ENCODE results near the gene NRXN3. TPM values are rescaled to one million over a fixed set of nuclear protein-coding genes. Genes with fewer than 3 reads are reported as not detected.

The NRXN3 gene
- total and polyA plus RNA-seq, 2 of the 4 experiments (the other 2 are of a cell fraction), result 4.8 to 25.1 TPM

DNA sequence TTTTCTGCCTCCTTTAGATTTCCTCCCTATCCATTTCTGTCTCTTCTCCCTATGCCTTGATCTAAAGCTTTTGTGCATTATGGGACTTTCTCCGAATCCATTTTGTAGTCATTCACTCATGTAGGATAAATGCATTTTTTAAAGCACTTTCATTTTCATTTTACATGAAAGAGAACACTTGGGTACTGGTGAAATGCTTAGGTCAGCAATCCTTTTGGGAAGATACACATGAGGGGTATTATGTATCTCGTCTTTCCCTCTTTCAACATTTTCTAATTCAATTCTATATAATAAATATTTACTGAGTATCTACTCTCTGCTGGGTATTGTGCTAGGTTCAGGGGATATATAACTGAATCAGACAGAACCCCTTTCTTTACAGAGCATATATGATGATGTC, 577.6 kb downstream of the NRXN3 start:
- no peak overlapping the region for H4K91ac ChIP-seq (ENCODE audit: insufficient read depth, low read depth, low read length)
- DNase-seq (no peak), ATAC-seq (ENCODE audit: low read depth) (no peak)
- no peak overlapping the region for H3K4ac ChIP-seq (ENCODE audit: low read depth, low read length)
- H3K9ac ChIP-seq (ENCODE audit: low read depth, low read length), result no peak overlapping the region
- no peak overlapping the region for H2BK120ac ChIP-seq (ENCODE audit: low read depth, low read length)
- H3K4me2 ChIP-seq (ENCODE audit: low read depth, low read length), result no peak overlapping the region
- no peak overlapping the region for H4K5ac ChIP-seq (ENCODE audit: low read depth, low read length)
- no peak overlapping the region for H2AFZ ChIP-seq (replicated peaks; ENCODE audit: low read length, poor library complexity)
- H2AK9ac ChIP-seq (replicated peaks; ENCODE audit: low read depth, low read length, poor library complexity), result no peak overlapping the region
- H3K27ac ChIP-seq (ENCODE audit: insufficient read depth, low read length), result no peak overlapping the region
- BruUV-seq (replicated peaks), result no TSS peak
- H4K20me1 ChIP-seq (ENCODE audit: insufficient read depth, low read length), result no peaks in the 10 kb centered on the region
- intact Hi-C loops (cut with micrococcal nuclease) (no loop called here), in situ Hi-C loops (cut with MboI; ENCODE audit: low sequenced_read_pairs) (no loop called here), dilution Hi-C loops (cut with HindIII; ENCODE audit: low sequenced_read_pairs, unreplicated experiment) (no loop called here)
- no peak overlapping the region for H3K14ac ChIP-seq (replicated peaks; ENCODE audit: low read depth, low read length)
- POLR2A ChIA-PET (ENCODE audit: unreplicated experiment), result no interaction called here
- H3K18ac ChIP-seq (ENCODE audit: low read depth, low read length), result no peak overlapping the region
- no peaks in the 10 kb centered on the region for H3K4me1 ChIP-seq (ENCODE audit: control insufficient read depth, insufficient read depth, low read length)
- peak; percentile 96 for TF ChIP-seq MAFK (IDR thresholded peaks at IDR 0.05; ENCODE audit: low read depth, low read length)
- TF ChIP-seq, protein P1, sequence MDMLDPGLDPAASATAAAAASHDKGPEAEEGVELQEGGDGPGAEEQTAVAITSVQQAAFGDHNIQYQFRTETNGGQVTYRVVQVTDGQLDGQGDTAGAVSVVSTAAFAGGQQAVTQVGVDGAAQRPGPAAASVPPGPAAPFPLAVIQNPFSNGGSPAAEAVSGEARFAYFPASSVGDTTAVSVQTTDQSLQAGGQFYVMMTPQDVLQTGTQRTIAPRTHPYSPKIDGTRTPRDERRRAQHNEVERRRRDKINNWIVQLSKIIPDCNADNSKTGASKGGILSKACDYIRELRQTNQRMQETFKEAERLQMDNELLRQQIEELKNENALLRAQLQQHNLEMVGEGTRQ (IDR thresholded peaks at IDR 0.05; ENCODE audit: low read depth, low read length), result no peak
- TF ChIP-seq NFE2L2 (IDR thresholded peaks at IDR 0.05; ENCODE audit: low read depth, low read length), result no peak
- TF ChIP-seq MAZ (IDR thresholded peaks at IDR 0.05; ENCODE audit: borderline replicate concordance, low read depth, low read length), result no peak
- no CpG with 5 or more reads among the region's 2 CpGs for WGBS, 2 experiments (ENCODE audit: extremely low coverage in 2 of 2, insufficient read length in 1 of 2)
- H3K36me3 ChIP-seq (ENCODE audit: control insufficient read depth, insufficient read depth, low read length), result no peaks in the 10 kb centered on the region
- no peak overlapping the region for H3K4me3 ChIP-seq (ENCODE audit: insufficient read depth, low read depth, low read length)
- no peak overlapping the region for H3K56ac ChIP-seq (ENCODE audit: extremely low read depth, insufficient read depth, low read length)
- no peaks in the 10 kb centered on the region for H3K9me1 ChIP-seq (ENCODE audit: insufficient read depth, low read length)
- H2AK5ac ChIP-seq (ENCODE audit: low read depth, low read length), result no peak overlapping the region
- no peak overlapping the region for H2BK5ac ChIP-seq (ENCODE audit: low read depth, low read length, poor library complexity, severe bottlenecking)
- peaks cover 6% of the 10 kb centered on the region; the same call in 1 of the 2 replicates for H3K9me3 ChIP-seq (ENCODE audit: control insufficient read depth, insufficient read depth, low read length)
- CTCF ChIA-PET, result no interaction called here
- no peaks in the 10 kb centered on the region for H3K79me1 ChIP-seq (ENCODE audit: low read depth in 1 of 2, low read length in 2 of 2)
- H2BK20ac ChIP-seq (ENCODE audit: low read depth, low read length), result no peak overlapping the region
- no peak overlapping the region for H2BK15ac ChIP-seq (ENCODE audit: low read depth, low read length)
- H3K27me3 ChIP-seq (ENCODE audit: control insufficient read depth, insufficient read depth, low read length), result no peaks in the 10 kb centered on the region
- H4K8ac ChIP-seq (ENCODE audit: low read depth in 2 of 2, low read length in 2 of 2), result no peak overlapping the region
- no peak overlapping the region for H3K23ac ChIP-seq (ENCODE audit: low read depth, low read length)

All from IMR-90 (cell line).